GM12872 (cell line): Measurements from ENCODE around the gene TRMT112.

Source experiments
- TF ChIP-seq, protein P1 (sequence below): IDR thresholded peaks from 3 replicates; pipeline ENCODE4 v1.5.1; 2011; ENCODE audit warnings: low read depth, mild to moderate bottlenecking, low read length, moderate library complexity; ENCODE audit not compliant: insufficient read depth

TRMT112 gene

DNA sequence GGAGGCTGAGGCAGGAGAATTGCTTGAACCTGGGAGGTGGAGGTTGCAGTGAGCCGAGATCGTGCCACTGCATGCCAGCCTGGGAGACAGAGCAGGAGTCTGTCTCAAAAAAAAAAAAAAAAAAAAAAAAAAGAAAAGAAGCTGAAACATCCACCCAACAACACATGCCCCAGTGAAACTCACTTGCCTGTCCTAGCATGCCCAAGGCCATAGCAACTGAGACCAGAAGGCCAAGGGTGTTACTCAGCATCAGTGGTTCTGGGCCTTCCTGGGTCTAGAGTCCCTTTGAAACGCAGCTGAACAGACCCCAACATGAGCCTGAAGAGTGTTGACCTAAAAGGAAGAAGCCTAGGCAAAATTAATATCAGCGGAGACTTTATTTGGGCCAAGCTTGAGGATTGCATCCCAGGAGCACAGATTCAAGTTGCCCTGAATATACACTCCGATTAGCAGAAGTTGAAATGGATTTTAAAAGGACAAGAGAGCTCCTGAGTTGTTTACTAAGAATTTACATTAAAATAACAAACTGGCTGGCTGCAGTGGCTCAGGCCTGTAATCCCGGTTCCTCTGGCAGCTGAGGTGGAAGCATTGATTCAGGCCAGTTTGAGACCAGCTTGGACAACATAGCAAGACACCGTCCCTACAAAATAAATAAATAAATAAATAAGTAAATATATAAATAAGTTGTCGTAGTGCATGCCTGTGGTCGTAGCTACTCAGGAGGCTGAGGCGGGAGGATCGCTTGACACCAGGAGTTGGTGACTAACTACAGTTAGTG lies 7.5 kb upstream of the TRMT112 start:
- TF ChIP-seq, protein P1, sequence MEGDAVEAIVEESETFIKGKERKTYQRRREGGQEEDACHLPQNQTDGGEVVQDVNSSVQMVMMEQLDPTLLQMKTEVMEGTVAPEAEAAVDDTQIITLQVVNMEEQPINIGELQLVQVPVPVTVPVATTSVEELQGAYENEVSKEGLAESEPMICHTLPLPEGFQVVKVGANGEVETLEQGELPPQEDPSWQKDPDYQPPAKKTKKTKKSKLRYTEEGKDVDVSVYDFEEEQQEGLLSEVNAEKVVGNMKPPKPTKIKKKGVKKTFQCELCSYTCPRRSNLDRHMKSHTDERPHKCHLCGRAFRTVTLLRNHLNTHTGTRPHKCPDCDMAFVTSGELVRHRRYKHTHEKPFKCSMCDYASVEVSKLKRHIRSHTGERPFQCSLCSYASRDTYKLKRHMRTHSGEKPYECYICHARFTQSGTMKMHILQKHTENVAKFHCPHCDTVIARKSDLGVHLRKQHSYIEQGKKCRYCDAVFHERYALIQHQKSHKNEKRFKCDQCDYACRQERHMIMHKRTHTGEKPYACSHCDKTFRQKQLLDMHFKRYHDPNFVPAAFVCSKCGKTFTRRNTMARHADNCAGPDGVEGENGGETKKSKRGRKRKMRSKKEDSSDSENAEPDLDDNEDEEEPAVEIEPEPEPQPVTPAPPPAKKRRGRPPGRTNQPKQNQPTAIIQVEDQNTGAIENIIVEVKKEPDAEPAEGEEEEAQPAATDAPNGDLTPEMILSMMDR: no peak

DNA sequence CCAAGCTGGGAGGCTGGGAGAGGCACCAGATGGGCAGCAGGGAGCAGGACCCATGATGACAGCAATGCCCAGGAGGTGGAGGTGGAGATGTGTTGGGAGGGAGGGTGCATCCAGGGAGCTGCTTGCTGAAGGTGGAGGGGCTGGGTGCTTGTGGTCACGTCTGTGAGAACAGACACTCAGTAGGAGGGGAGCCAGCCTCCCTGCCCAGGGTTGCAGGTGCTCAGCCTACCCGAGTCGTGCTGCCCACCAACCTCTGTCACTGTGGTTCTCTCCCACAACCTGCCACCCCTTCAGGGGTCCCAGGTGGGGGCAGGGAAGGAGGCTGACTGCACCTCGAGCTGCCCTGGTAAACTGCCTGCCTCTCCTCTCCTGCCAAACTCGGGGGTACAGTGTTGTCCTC lies 6.0 kb upstream of the TRMT112 start:
- TF ChIP-seq, protein P1: no peak

DNA sequence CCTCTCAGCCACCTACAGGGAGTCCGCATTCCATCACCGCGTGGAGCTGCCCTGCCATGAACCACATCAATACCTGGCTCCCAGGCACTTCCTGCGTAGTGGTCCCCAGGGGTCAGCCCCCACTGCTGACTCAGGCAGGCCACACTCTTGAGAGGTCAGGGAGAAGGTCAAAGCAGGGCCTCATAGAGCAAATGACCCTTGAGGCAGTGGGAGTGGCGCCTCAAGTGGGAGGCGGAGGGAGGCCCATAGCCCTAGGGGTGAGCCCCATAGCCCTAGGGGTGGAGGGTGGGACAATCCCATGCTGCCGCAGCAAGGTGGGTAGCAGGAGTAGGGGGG lies 5.5 kb upstream of the TRMT112 start:
- TF ChIP-seq, protein P1: no peak

GRCh38 chr11:64321533-64321932 lies 4.2 kb upstream of the TRMT112 start:
- TF ChIP-seq, protein P1: no peak

DNA sequence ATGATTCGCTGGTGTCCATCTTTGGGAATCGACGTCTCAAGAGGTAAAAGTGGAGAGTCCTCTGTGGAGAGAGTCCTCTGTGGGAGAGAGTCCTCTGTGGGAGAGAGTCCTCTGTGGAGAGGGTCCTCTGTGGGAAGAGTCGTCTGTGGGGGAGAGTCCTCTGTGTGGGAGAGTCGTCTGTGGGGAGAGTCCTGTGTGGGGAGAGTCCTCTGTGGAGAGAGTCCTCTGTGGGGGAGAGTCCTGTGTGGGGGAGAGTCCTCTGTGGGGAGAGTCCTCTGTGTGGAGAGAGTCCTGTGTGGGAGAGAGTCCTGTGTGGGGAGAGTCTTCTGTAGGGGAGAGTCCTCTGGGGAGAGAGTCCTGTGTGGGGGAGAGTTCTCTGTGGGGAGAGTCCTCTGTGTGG lies 3.7 kb upstream of the TRMT112 start:
- TF ChIP-seq, protein P1: no peak

- TF ChIP-seq, protein P1: no peak
Measured at GRCh38 chr11:64320556-64320955, 3.2 kb upstream of the TRMT112 start.

DNA sequence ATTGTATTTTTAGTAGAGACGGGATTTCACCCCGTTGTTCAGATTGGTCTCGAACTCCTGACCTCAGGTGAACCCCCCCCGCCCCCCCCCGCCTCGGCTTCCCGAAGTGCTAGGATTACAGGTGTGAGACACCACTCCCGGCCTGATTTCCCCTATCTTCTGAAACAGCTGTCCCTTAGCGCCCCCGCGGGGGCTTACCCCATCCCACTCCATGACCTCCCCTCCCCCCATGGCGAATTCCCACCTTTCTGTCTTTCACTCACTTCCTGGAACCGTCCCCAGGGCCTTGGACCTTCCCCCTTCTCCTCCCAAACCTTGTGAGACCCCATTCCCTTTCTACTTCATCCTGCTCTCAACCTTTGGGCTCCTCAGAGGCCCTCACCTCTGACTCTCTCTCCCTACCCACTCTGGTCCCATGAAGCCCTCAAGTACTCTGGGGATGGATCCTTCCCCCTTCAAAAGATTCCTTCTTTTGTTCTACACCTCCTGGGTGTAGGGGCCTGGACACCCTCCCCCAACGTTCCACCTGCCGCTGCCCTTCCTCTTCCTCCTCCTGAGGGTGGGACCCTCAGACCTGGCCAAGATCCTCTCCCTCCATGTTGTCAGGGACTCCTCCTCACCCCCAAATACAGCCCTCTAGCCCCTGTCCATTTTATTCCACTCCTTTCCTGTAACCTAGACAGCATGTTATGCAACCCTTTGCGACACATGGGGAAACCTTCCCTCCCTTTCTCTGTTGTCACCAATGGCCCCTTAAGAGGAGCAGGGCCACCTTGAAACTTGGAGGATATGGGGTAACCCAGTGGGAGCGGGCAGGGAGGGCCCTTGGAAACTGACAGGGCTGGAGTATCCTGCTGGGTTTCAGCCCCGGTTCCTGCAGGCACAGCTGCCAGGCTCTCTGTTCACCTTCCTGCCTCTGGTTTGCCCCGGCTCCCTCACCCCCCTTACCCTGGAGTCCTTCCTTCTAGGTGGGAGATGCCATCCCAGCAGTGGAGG lies 1.7 kb upstream of the TRMT112 start:
- TF ChIP-seq, protein P1: no peak
